ENCODE data around the gene MYO1E. TPM values are rescaled to one million over a fixed set of nuclear protein-coding genes. Genes with fewer than 3 reads are reported as not detected.

The MYO1E gene
- total and polyA plus RNA-seq, 2 of the 8 experiments (the other 6 are each of a cell fraction or from before 2014, with no cell fraction given) = 19.6 to 142 TPM

GRCh38 chr15:59268168-59268851, 104.4 kb downstream of the MYO1E start (continued):
- TF ChIP-seq CHD7 (IDR thresholded peaks at IDR 0.05; ENCODE audit: insufficient replicate concordance, low read length) (no peak), MAFK (IDR thresholded peaks at IDR 0.05; ENCODE audit: low read depth, low read length) (no peak), POU5F1 (IDR thresholded peaks at IDR 0.05; ENCODE audit: low read depth, low read length) (no peak), TAF7 (optimal IDR thresholded peaks at IDR 0.05; ENCODE audit: borderline replicate concordance, low read depth, low read length) (no peak), HDAC2 (IDR thresholded peaks at IDR 0.05; ENCODE audit: borderline replicate concordance in 1 of 2, low read depth in 2 of 2, low read length in 2 of 2) (no peak), ZNF274 (IDR thresholded peaks at IDR 0.05; ENCODE audit: borderline replicate concordance, extremely low read depth, low read length) (no peak), CREB1 (IDR thresholded peaks at IDR 0.05) (no peak), TAF1 (IDR thresholded peaks at IDR 0.05; ENCODE audit: low read depth, low read length) (no peak)
